Caco-2 (cell line): Measurements from ENCODE around the gene ROBO1. TPM values are rescaled to one million over a fixed set of nuclear protein-coding genes. Genes with fewer than 3 reads are reported as not detected.

Experiments used
- BruUV-seq: library from RNA; stranded (reverse); fragments of 400-500 nt; replicated peaks from 2 replicates; lab custom pipeline; 2021; lab: Mats Ljungman, UMichigan
- CTCF ChIA-PET: fragments of 300-600 bp; sonication (Branson Sonifier 250); formaldehyde crosslinking; loops from one replicate; lab custom pipeline; 2022; ENCODE audit warnings: antibody characterized with exemption; lab: Charles Lee
- POLR2A ChIA-PET: fragments of 300-600 bp; sonication (Branson Sonifier 250); formaldehyde crosslinking; loops from one replicate; lab custom pipeline; 2022; ENCODE audit warnings: antibody characterized with exemption; lab: Charles Lee
- DNase-seq, 2 experiments: peaks; one replicate each; pipeline versions ENCODE4 v3.0.0 to v3.0.0-alpha.2; 2020 to 2022
- H3K27me3 ChIP-seq: replicated peaks from 2 replicates; pipeline ENCODE4 v1.6.0; 2011; ENCODE audit warnings: low read length; ENCODE audit not compliant: control insufficient read depth, insufficient read depth
- H3K36me3 ChIP-seq: 2 replicates; pipeline ENCODE4 v1.5.1; 2011; ENCODE audit warnings: low read length; ENCODE audit not compliant: control insufficient read depth, insufficient read depth
- H3K4me1 ChIP-seq: fragments of 250-450 bp; sonication (Bioruptor Pico); 2 replicates; pipeline ENCODE4 v1.5.1; 2020; ENCODE audit warnings: mild to moderate bottlenecking
- H3K4me3 ChIP-seq: 2 replicates; pipeline ENCODE4 v1.5.1; 2011; ENCODE audit warnings: low read depth, mild to moderate bottlenecking, control low read depth, low read length
- H3K9me3 ChIP-seq: fragments of 250-450 bp; sonication (Bioruptor Pico); 2 replicates; pipeline ENCODE4 v1.5.1; 2020; ENCODE audit warnings: mild to moderate bottlenecking, moderate library complexity
- H3K27ac Mint-ChIP-seq: one replicate; pipeline ENCODE4 v1.8.0; 2022; ENCODE audit warnings: mixed read lengths; ENCODE audit not compliant: unreplicated experiment
- H3K27me3 Mint-ChIP-seq: one replicate; pipeline ENCODE4 v1.8.0; 2022; ENCODE audit warnings: mixed read lengths; ENCODE audit not compliant: insufficient read depth, unreplicated experiment
- H3K36me3 Mint-ChIP-seq: one replicate; pipeline ENCODE4 v1.8.0; 2022; ENCODE audit warnings: mild to moderate bottlenecking, mixed read lengths; ENCODE audit not compliant: insufficient read depth, unreplicated experiment
- H3K4me1 Mint-ChIP-seq: one replicate; pipeline ENCODE4 v1.8.0; 2022; ENCODE audit warnings: low read depth, mixed read lengths; ENCODE audit not compliant: unreplicated experiment
- H3K4me3 Mint-ChIP-seq: one replicate; pipeline ENCODE4 v1.8.0; 2022; ENCODE audit warnings: mild to moderate bottlenecking, moderate library complexity, mixed read lengths; ENCODE audit not compliant: unreplicated experiment
- H3K9me3 Mint-ChIP-seq: one replicate; pipeline ENCODE4 v1.8.0; 2022; ENCODE audit warnings: mixed read lengths; ENCODE audit not compliant: unreplicated experiment
- intact Hi-C: fragments of 100-400 bp; cut with micrococcal nuclease; formaldehyde crosslinking; loops from one replicate; pipeline ENCODE4 v1.10.0; 2022; ENCODE audit not compliant: unreplicated experiment
- total RNA-seq: library from RNA; stranded (reverse); gene quantifications from 2 replicates; pipeline ENCODE4 v1.2.3, GENCODE V29; 2022
- TF ChIP-seq, protein P1 (sequence below), 2 experiments: fragments of 200-600 bp in 1 of 2; IDR thresholded peaks; 1 replicate in 1 of 2; 2 replicates in 1 of 2; pipeline versions ENCODE4 v1.5.1 to v1.8.0; 2011 to 2022; ENCODE audit warnings: antibody characterized with exemption in 1 of 2, control low read depth in 1 of 2, inconsistent platforms in 1 of 2, low read depth in 1 of 2, low read length in 1 of 2, mild to moderate bottlenecking in 1 of 2, moderate library complexity in 1 of 2; ENCODE audit not compliant: insufficient read depth in 1 of 2, severe bottlenecking in 1 of 2, unreplicated experiment in 1 of 2

ROBO1 gene
- total RNA-seq, 1 experiment from 2014 or later = 1.8 TPM

- ChIA-PET POLR2A (no interaction called here), CTCF (no interaction called here)
- Histone ChIP-seq H3K27me3 (no peaks in the 10 kb centered on the region), H3K4me1 (no peaks in the 10 kb centered on the region), H3K36me3 (no peaks in the 10 kb centered on the region), H3K9me3 (no peaks in the 10 kb centered on the region; the same call in 1 of the 2 replicates), H3K4me3 (no peak overlapping the region)
- TF ChIP-seq, protein P1, sequence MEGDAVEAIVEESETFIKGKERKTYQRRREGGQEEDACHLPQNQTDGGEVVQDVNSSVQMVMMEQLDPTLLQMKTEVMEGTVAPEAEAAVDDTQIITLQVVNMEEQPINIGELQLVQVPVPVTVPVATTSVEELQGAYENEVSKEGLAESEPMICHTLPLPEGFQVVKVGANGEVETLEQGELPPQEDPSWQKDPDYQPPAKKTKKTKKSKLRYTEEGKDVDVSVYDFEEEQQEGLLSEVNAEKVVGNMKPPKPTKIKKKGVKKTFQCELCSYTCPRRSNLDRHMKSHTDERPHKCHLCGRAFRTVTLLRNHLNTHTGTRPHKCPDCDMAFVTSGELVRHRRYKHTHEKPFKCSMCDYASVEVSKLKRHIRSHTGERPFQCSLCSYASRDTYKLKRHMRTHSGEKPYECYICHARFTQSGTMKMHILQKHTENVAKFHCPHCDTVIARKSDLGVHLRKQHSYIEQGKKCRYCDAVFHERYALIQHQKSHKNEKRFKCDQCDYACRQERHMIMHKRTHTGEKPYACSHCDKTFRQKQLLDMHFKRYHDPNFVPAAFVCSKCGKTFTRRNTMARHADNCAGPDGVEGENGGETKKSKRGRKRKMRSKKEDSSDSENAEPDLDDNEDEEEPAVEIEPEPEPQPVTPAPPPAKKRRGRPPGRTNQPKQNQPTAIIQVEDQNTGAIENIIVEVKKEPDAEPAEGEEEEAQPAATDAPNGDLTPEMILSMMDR (IDR thresholded peaks at IDR 0.05; ENCODE audit: insufficient read depth in 1 of 2, low read depth in 1 of 2, low read length in 1 of 2, severe bottlenecking in 1 of 2, unreplicated experiment in 1 of 2) = no peak
- no peaks in the 10 kb centered on the region for H3K36me3 Mint-ChIP-seq
- H3K4me3 Mint-ChIP-seq = no peak overlapping the region
- no peak overlapping the region for H3K27ac Mint-ChIP-seq
- no TSS peak for BruUV-seq
- intact Hi-C loops = no loop called here
- H3K9me3 Mint-ChIP-seq = no peaks in the 10 kb centered on the region
- H3K27me3 Mint-ChIP-seq = no peaks in the 10 kb centered on the region
- DNase-seq = no peak
- H3K4me1 Mint-ChIP-seq = no peaks in the 10 kb centered on the region
Observed at GRCh38 chr3:79233431-79234060, 534.3 kb downstream of the ROBO1 start.

DNA sequence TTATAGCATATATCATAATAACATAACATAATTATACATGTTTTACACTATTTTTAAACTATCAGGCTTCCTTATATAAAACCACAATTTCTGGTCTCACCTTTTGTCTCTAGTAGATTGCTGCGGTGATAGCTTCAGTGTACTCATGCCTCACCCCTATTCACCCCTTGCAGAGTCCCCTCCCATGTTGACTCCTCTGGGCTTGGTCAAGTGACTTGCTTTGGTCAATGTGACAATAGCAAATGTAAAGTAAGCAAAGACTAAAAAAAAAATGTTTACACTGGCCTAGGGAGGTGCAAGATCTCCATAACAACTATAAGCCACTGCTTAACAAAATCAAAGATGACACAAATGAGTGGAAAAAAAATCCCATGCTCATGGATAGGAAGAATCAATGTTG is 537.5 kb downstream of the ROBO1 start:
- ChIA-PET POLR2A (no interaction called here), CTCF (no interaction called here)
- Histone ChIP-seq H3K4me1 (no peaks in the 10 kb centered on the region), H3K36me3 (no peaks in the 10 kb centered on the region), H3K27me3 (no peaks in the 10 kb centered on the region), H3K4me3 (no peak overlapping the region), H3K9me3 (no peaks in the 10 kb centered on the region; the same call in 1 of the 2 replicates)
- no peak for DNase-seq
- Mint-ChIP-seq H3K36me3 (no peaks in the 10 kb centered on the region), H3K4me1 (no peaks in the 10 kb centered on the region), H3K9me3 (no peaks in the 10 kb centered on the region), H3K27ac (no peak overlapping the region), H3K27me3 (peaks cover 10% of the 10 kb centered on the region), H3K4me3 (no peak overlapping the region)
- no TSS peak for BruUV-seq
- intact Hi-C loops = no loop called here
- TF ChIP-seq, protein P1 (IDR thresholded peaks at IDR 0.05; ENCODE audit: insufficient read depth in 1 of 2, low read depth in 1 of 2, low read length in 1 of 2, severe bottlenecking in 1 of 2, unreplicated experiment in 1 of 2) = no peak

GRCh38 chr3:79217096-79217495 is 550.7 kb downstream of the ROBO1 start:
- intact Hi-C loops = no loop called here
- POLR2A ChIA-PET = no interaction called here
- H3K27ac Mint-ChIP-seq = no peak overlapping the region

More at GRCh38 chr3:79217096-79217495, 550.7 kb downstream of the ROBO1 start:
- CTCF ChIA-PET = no interaction called here
- TF ChIP-seq, protein P1 (IDR thresholded peaks at IDR 0.05; ENCODE audit: insufficient read depth in 1 of 2, low read depth in 1 of 2, low read length in 1 of 2, severe bottlenecking in 1 of 2, unreplicated experiment in 1 of 2) = no peak
- H3K9me3 Mint-ChIP-seq = no peaks in the 10 kb centered on the region
- Histone ChIP-seq H3K27me3 (no peaks in the 10 kb centered on the region), H3K9me3 (no peaks in the 10 kb centered on the region), H3K4me3 (no peak overlapping the region), H3K36me3 (no peaks in the 10 kb centered on the region), H3K4me1 (no peaks in the 10 kb centered on the region)
- H3K4me1 Mint-ChIP-seq = no peaks in the 10 kb centered on the region
- no peaks in the 10 kb centered on the region for H3K36me3 Mint-ChIP-seq
- H3K27me3 Mint-ChIP-seq = no peaks in the 10 kb centered on the region
- BruUV-seq = no TSS peak
- no peak for DNase-seq
- no peak overlapping the region for H3K4me3 Mint-ChIP-seq
